ENCODE results near the gene SHISA7. TPM values are rescaled to one million over a fixed set of nuclear protein-coding genes. Genes with fewer than 3 reads are reported as not detected.
A peak's percentile ranks its signal among the peaks of the same experiment; 100 is the strongest.

SHISA7 gene
- total RNA-seq, 2 experiments from 2014 or later, result not detected

DNA sequence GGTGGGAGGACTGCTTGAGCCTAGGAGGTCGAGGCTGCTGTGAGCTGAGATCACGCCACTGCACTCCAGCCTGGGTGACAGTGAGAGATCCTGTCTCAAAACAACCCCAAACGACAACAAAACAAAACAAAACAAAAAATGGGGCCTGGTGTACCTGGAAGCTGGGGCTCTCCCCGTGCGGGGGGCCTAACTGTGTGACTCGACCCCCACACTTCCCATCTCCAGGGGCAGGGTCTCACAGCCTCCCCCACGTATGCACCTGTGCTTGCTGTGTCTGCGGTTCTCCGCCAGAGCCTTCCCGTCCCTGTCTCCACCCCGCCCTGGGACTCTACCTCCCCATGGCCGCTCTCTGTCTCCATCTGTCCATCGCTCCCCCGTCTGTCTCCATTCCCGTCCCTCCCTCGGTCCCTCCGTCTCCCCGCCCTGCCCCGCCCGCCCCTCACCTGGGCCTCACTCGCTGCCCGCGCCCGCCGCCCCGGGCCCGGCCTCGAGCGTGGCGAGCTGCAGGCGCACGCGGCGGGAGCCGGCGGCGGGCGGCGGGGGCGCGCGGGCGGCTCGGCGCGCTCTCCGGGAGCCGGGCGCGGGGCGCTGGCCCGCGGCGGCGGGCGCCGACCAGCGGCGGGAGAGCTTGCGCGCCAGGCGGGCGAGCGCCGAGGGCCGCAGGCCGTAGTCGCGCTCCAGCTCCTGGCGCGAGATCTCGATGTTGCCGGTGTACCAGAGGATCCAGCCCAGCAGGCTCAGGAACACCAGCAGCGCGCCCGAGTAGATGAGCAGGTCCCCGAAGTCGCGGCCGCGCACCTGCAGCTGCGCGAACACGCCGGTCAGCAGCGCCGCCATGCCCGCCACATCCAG, 59.6 kb downstream of the SHISA7 start:
- CTCF ChIA-PET (ENCODE audit: unreplicated experiment), result interaction anchor here (1.0 kb wide), 1 partner anchor 82 kb away, joined by 3 read pairs; no protein-coding TSS in a partner anchor
- Histone ChIP-seq H3K4me3 (ENCODE audit: low read depth, low read length, poor library complexity, severe bottlenecking) (peak overlapping the region; percentile 87), H3K9me2 (ENCODE audit: insufficient read depth, low read length) (no peaks in the 10 kb centered on the region), H3K36me3 (ENCODE audit: insufficient read depth, low read length) (peaks cover 27% of the 10 kb centered on the region), H3K79me2 (ENCODE audit: insufficient read depth, low read depth, low read length) (peaks cover 39% of the 10 kb centered on the region), H3K27ac (ENCODE audit: low read depth, low read length, poor library complexity, severe bottlenecking) (peak overlapping the region; percentile 91), H3K4me1 (ENCODE audit: insufficient read depth, low read length, poor library complexity, severe bottlenecking) (peaks cover 33% of the 10 kb centered on the region), H3K4me2 (ENCODE audit: low read length) (peak overlapping the region; percentile 98), H3K9me3 (ENCODE audit: low read length) (no peaks in the 10 kb centered on the region), H4K20me1 (ENCODE audit: insufficient read depth, low read length) (peaks cover 25% of the 10 kb centered on the region), H2AFZ (ENCODE audit: low read length) (no peak overlapping the region; the same call in 1 of the 2 replicates)
- POLR2A ChIA-PET, result interaction anchor here (0.9 to 1.6 kb wide), 5 partner anchors 44 to 128 kb away, joined by 3 to 7 read pairs (median 3); partner anchors contain the start of gene KMT5C
- no TSS peak for BruUV-seq (replicated peaks)
- peak; percentile 87 for DNase-seq (ENCODE audit: low spot score)
- no peak for TF ChIP-seq EZH2phosphoT487 (IDR thresholded peaks at IDR 0.05; ENCODE audit: borderline replicate concordance, low read depth, low read length)
- 0 out of 2 replicates have a peak, but pooled peaks have one; percentile 14 for TF ChIP-seq CTCF (conservative IDR thresholded peaks at IDR 0.05; ENCODE audit: low read length)
- intact Hi-C loops (cut with micrococcal nuclease; ENCODE audit: unreplicated experiment), result loop anchor here (2.0 kb wide), 1 partner anchor 75 kb away; no protein-coding TSS in a partner anchor

GRCh38 chr19:55382522-55383054, 60.5 kb downstream of the SHISA7 start:
- no peak for DNase-seq (ENCODE audit: low spot score)
- peaks cover 24% of the 10 kb centered on the region for H3K4me1 ChIP-seq (ENCODE audit: insufficient read depth, low read length, poor library complexity, severe bottlenecking)
- H3K4me2 ChIP-seq (ENCODE audit: low read length), result peak overlapping the region; percentile 73
- ChIA-PET CTCF (ENCODE audit: unreplicated experiment) (no interaction called here), POLR2A (interaction anchor here (1.1 to 1.6 kb wide), 2 partner anchors 43 to 88 kb away, joined by 3 to 7 read pairs; partner anchors contain the start of gene KMT5C)
- no peak overlapping the region for H3K27ac ChIP-seq (ENCODE audit: low read depth, low read length, poor library complexity, severe bottlenecking)
- H3K9me2 ChIP-seq (ENCODE audit: insufficient read depth, low read length), result no peaks in the 10 kb centered on the region
- H3K79me2 ChIP-seq (ENCODE audit: insufficient read depth, low read depth, low read length), result peaks cover 30% of the 10 kb centered on the region
- no peaks in the 10 kb centered on the region for H3K9me3 ChIP-seq (ENCODE audit: low read length)
- peaks cover 18% of the 10 kb centered on the region for H3K36me3 ChIP-seq (ENCODE audit: insufficient read depth, low read length)
- peaks cover 16% of the 10 kb centered on the region for H4K20me1 ChIP-seq (ENCODE audit: insufficient read depth, low read length)
- no peak for TF ChIP-seq EZH2phosphoT487 (IDR thresholded peaks at IDR 0.05; ENCODE audit: borderline replicate concordance, low read depth, low read length)
- TF ChIP-seq CTCF (conservative IDR thresholded peaks at IDR 0.05; ENCODE audit: low read length), result no peak
- peak overlapping the region; percentile 63 for H3K4me3 ChIP-seq (ENCODE audit: low read depth, low read length, poor library complexity, severe bottlenecking)
- no peak overlapping the region for H2AFZ ChIP-seq (ENCODE audit: low read length)
- no TSS peak for BruUV-seq (replicated peaks)
- intact Hi-C loops (cut with micrococcal nuclease; ENCODE audit: unreplicated experiment), result no loop called here
